Right lobe of liver (tissue), 4 donors: Measurements from ENCODE around the gene C2.

ENCODE experiments used
- POLR2A ChIP-seq: fragments of 450-650 bp; IDR thresholded peaks from one replicate; pipeline ENCODE4 v1.6.1; 2017; ENCODE audit warnings: antibody characterized with exemption, mild to moderate bottlenecking
- TF ChIP-seq, protein P1 (sequence below), 4 donors: fragments of 200-600 bp in 3 of 4; fragments of 450-650 bp in 1 of 4; IDR thresholded peaks; one replicate each; pipeline versions ENCODE4 v1.5.1 to v1.8.0; 2016 to 2022; ENCODE audit warnings: antibody characterized with exemption in 4 of 4, mild to moderate bottlenecking in 2 of 4
- donor health status: DM: no; HTN: no; CAD: no.
- donor health status: DM: no; HTN: no; CAD: no.
- donor health status: DM: no; HTN: yes; CAD: no.

DNA sequence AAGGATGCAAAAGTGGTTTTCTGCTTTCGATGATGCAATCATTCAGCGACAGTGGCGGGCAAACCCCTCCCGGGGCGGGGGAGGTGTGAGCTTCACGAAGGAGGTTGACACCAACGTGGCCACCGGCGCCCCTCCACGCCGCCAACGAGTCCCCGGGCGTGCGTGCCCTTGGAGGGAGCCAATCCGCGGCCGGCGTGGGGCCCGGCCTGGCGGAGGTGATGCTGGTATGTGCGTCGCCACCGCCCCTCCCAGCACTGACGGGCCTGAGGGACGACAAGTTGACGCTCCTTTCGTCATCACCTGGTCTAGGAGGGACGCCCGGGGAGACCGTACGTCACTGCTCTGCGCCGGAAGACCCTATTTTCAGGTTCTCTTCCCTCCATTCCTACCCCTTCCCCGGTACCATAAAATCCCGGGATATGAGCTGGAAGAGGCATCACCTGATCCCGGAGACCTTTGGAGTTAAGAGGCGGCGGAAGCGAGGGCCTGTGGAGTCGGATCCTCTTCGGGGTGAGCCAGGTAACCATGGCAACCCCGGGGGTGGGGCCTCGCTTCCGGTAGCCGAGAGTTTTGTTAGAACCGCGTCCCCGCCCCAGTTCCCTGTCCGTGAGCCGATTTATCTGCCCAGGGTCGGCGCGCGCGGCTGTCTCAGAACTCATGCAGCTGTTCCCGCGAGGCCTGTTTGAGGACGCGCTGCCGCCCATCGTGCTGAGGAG is 44.6 kb downstream of the C2 start, which contains the start of gene DXO:
- TF ChIP-seq, protein P1, sequence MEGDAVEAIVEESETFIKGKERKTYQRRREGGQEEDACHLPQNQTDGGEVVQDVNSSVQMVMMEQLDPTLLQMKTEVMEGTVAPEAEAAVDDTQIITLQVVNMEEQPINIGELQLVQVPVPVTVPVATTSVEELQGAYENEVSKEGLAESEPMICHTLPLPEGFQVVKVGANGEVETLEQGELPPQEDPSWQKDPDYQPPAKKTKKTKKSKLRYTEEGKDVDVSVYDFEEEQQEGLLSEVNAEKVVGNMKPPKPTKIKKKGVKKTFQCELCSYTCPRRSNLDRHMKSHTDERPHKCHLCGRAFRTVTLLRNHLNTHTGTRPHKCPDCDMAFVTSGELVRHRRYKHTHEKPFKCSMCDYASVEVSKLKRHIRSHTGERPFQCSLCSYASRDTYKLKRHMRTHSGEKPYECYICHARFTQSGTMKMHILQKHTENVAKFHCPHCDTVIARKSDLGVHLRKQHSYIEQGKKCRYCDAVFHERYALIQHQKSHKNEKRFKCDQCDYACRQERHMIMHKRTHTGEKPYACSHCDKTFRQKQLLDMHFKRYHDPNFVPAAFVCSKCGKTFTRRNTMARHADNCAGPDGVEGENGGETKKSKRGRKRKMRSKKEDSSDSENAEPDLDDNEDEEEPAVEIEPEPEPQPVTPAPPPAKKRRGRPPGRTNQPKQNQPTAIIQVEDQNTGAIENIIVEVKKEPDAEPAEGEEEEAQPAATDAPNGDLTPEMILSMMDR (IDR thresholded peaks at IDR 0.05): no peak
- TF ChIP-seq POLR2A: peak; percentile 51
